NCI-H1930 (cell line): ENCODE results near the gene ATXN7L1.

Experiments used
- DNase-seq, 2 experiments: peaks; one replicate each; lab custom pipeline; 2025; lab: John Stamatoyannopoulos, UW

Gene ATXN7L1

GRCh38 chr7:105584165-105584564 lies 292.2 kb downstream of the ATXN7L1 start:
- DNase-seq: no peak

GRCh38 chr7:105583061-105583460 lies 293.3 kb downstream of the ATXN7L1 start:
- DNase-seq: no peak

GRCh38 chr7:105581066-105581811 lies 295.2 kb downstream of the ATXN7L1 start, which contains the start of gene EFCAB10:
TSS of gene EFCAB10 (minus strand) at chr7:105581493. CDS start at chr7:105581463, 30 bp downstream.
- peak; percentile 89 for DNase-seq

GRCh38 chr7:105580022-105580740 lies 296.2 kb downstream of the ATXN7L1 start:
- DNase-seq: no peak

GRCh38 chr7:105578496-105578895 lies 297.9 kb downstream of the ATXN7L1 start:
- DNase-seq: no peak

- no peak for DNase-seq
These were observed 299.1 kb downstream of the ATXN7L1 start for GRCh38 chr7:105577251-105577650.

- no peak for DNase-seq
These were observed 304.5 kb downstream of the ATXN7L1 start for GRCh38 chr7:105571891-105572290.

- DNase-seq: no peak
These were observed 308.6 kb downstream of the ATXN7L1 start for GRCh38 chr7:105567821-105568220.

- DNase-seq: no peak
These were observed 309.4 kb downstream of the ATXN7L1 start for GRCh38 chr7:105567024-105567423.

GRCh38 chr7:105565190-105565589 lies 311.2 kb downstream of the ATXN7L1 start:
- no peak for DNase-seq

- no peak for DNase-seq
These were observed 316.5 kb downstream of the ATXN7L1 start for GRCh38 chr7:105559926-105560325.
